ENCODE results near the gene TMEM121. TPM values are rescaled to one million over a fixed set of nuclear protein-coding genes. Genes with fewer than 3 reads are reported as not detected.

TMEM121 gene
- total and polyA plus RNA-seq, 2 of the 8 experiments (the other 6 are each of a cell fraction or from before 2014, with no cell fraction given): 1.9 TPM; not detected in 1

GRCh38 chr14:105501504-105502291 is 24.7 kb upstream of the TMEM121 start:
- Histone ChIP-seq H3K27ac (ENCODE audit: low read depth, low read length) (no peak overlapping the region), H3K4me3 (ENCODE audit: extremely low read depth in 1 of 4, insufficient read depth in 2 of 4, low read depth in 3 of 4, low read length in 4 of 4) (no peak overlapping the region), H4K20me1 (replicated peaks in 1 of 2; ENCODE audit: control insufficient read depth in 1 of 2, insufficient read depth in 2 of 2, low read length in 2 of 2) (peaks cover 0 to 2% of the 10 kb centered on the region in 2 experiments), H3K9me3 (ENCODE audit: insufficient read depth in 2 of 2, low read depth in 1 of 2, low read length in 1 of 2) (no peaks in the 10 kb centered on the region), H4K8ac (ENCODE audit: extremely low read depth, insufficient read depth, low read length) (no peak overlapping the region), H2BK120ac (replicated peaks; ENCODE audit: low read depth, low read length) (no peak overlapping the region), H2AK5ac (ENCODE audit: low read depth, low read length) (no peak overlapping the region), H2BK5ac (ENCODE audit: low read depth, low read length) (no peak overlapping the region), H3K79me2 (ENCODE audit: control insufficient read depth in 1 of 2, insufficient read depth in 2 of 2, low read length in 2 of 2) (no peaks in the 10 kb centered on the region), H3K56ac (replicated peaks; ENCODE audit: insufficient read length, low read depth, low read length) (no peak overlapping the region), H3K18ac (ENCODE audit: extremely low read depth, low read length) (no peak overlapping the region), H3K14ac (ENCODE audit: insufficient read length) (no peak overlapping the region), H3K23me2 (ENCODE audit: low read depth, low read length) (no peaks in the 10 kb centered on the region), H2BK15ac (ENCODE audit: low read length) (no peak overlapping the region), H3K4me2 (ENCODE audit: insufficient read depth in 1 of 2, low read depth in 2 of 2, low read length in 2 of 2) (no peak overlapping the region), H3K4me1 (replicated peaks in 1 of 4; ENCODE audit: control insufficient read depth in 3 of 4, insufficient read depth in 4 of 4, low read length in 3 of 4) (peaks cover 0 to 3% (median 0%) of the 10 kb centered on the region in 4 experiments; a peak in 2 of 7 replicates), H3K4ac (replicated peaks; ENCODE audit: insufficient read length, low read depth, low read length) (no peak overlapping the region), H3K36me3 (ENCODE audit: control insufficient read depth in 2 of 4, insufficient read depth in 4 of 4, low read length in 3 of 4) (no peaks in the 10 kb centered on the region), H2BK20ac (ENCODE audit: low read length) (no peak overlapping the region), H3K9ac (replicated peaks in 1 of 4; ENCODE audit: extremely low read depth in 1 of 4, low read depth in 3 of 4, low read length in 3 of 4) (no peak overlapping the region), H3K27me3 (replicated peaks in 1 of 4; ENCODE audit: control insufficient read depth in 3 of 4, extremely low read depth in 1 of 4, insufficient read depth in 3 of 4, low read length in 3 of 4) (no peaks in the 10 kb centered on the region), H2BK12ac (ENCODE audit: low read depth, low read length) (no peak overlapping the region), H4K91ac (replicated peaks; ENCODE audit: insufficient read length, low read length) (no peak overlapping the region), H3K23ac (ENCODE audit: insufficient read length) (no peak overlapping the region), H2AFZ (ENCODE audit: low read length) (no peak overlapping the region), H3K79me1 (ENCODE audit: low read depth, low read length) (no peaks in the 10 kb centered on the region), H4K5ac (ENCODE audit: insufficient read length, low read depth, low read length) (no peak overlapping the region)
- CTCF ChIA-PET (ENCODE audit: partially characterized antibody): interaction anchor here (0.6 to 1.3 kb wide), 3 partner anchors 12 to 49 kb away, joined by 3 to 5 read pairs (median 3); partner anchors contain the start of gene CRIP1
- FAIRE-seq: no peak
- no peak for DNase-seq (ENCODE audit: low read depth in 1 of 2, low spot score in 2 of 2)
- POLR2A ChIA-PET (ENCODE audit: partially characterized antibody): interaction anchor here (1.1 to 1.7 kb wide), 2 partner anchors 9 to 54 kb away, joined by 3 to 4 read pairs; no protein-coding TSS in a partner anchor
- 87% methylated on average over 11 of the region's 13 CpGs; no CpG with 5 or more reads in 1 of the 2 experiments for WGBS, 2 experiments (ENCODE audit: extremely low coverage in 1 of 2, insufficient coverage in 1 of 2, insufficient read length in 1 of 2, insufficient replicate concordance in 2 of 2, low coverage in 1 of 2, low lambda C conversion rate in 2 of 2, missing lambda C conversion rate in 1 of 2)
- no peak for TF ChIP-seq JUND (IDR thresholded peaks at IDR 0.05; ENCODE audit: low read length)

All from H1 (cell line).